Fibroblast of villous mesenchyme (primary cell): ENCODE data around the gene C9. TPM values are rescaled to one million over a fixed set of nuclear protein-coding genes. Genes with fewer than 3 reads are reported as not detected.

Experiments
- DNase-seq: peaks from one replicate; pipeline ENCODE4 v3.0.0-alpha.2; 2010; ENCODE audit warnings: low read depth
- H3K4me3 ChIP-seq: 2 replicates; pipeline ENCODE4 v1.5.1; 2011; ENCODE audit warnings: low read depth, mild to moderate bottlenecking, low read length
- CTCF ChIP-seq: IDR thresholded peaks from 2 replicates; pipeline ENCODE4 v1.5.1; 2012; ENCODE audit warnings: low read depth, mild to moderate bottlenecking, low read length; ENCODE audit not compliant: insufficient read depth
- total RNA-seq: library from RNA; depleted of rRNA; stranded (reverse); fragments of >200 nt; gene quantifications from 2 replicates; pipeline ENCODE4 v1.2.3, GENCODE V29; 2012

The C9 gene
- total RNA-seq, 1 donor = not detected

DNA sequence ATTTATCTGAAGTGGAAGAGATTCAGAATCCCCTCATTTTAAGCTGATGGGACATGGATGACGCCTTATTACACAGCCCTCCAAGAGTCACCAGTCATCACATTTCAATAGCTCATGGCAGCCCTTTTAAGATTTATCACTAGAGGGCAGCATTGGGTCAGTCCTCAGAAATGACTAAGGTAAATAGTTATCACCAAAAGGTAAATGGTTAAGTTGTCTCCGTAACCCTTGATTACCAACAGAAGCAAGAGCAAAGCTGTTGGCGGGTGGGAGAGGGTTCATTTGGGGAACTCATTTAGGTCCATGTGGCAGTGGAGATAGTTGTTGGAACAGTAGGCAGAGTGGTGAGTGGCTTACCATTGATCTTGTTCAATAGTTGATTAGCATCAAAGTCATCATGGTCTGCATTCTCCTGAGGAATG is 12.0 kb upstream of the C9 start:
- TF ChIP-seq CTCF = peak; percentile 74
- DNase-seq = peak; percentile 55
- no peak overlapping the region for H3K4me3 ChIP-seq

GRCh38 chr5:39373791-39374190 is 9.5 kb upstream of the C9 start:
- no peak for TF ChIP-seq CTCF
- H3K4me3 ChIP-seq = no peak overlapping the region
- no peak for DNase-seq

DNA sequence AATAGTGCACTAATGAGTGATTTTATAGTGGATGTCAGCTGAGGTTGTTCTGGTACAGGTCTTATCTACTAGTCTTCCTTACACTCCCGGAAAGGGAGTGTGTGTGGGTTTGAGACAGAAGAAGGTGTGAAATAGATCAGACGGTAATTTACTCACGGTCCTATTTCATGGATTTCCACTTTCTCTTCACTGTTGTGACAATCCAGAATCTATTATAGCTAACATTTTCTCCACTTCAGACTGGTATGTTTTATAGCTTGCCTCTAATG is 7.0 kb upstream of the C9 start:
- H3K4me3 ChIP-seq = no peak overlapping the region
- TF ChIP-seq CTCF = no peak
- DNase-seq = no peak

DNA sequence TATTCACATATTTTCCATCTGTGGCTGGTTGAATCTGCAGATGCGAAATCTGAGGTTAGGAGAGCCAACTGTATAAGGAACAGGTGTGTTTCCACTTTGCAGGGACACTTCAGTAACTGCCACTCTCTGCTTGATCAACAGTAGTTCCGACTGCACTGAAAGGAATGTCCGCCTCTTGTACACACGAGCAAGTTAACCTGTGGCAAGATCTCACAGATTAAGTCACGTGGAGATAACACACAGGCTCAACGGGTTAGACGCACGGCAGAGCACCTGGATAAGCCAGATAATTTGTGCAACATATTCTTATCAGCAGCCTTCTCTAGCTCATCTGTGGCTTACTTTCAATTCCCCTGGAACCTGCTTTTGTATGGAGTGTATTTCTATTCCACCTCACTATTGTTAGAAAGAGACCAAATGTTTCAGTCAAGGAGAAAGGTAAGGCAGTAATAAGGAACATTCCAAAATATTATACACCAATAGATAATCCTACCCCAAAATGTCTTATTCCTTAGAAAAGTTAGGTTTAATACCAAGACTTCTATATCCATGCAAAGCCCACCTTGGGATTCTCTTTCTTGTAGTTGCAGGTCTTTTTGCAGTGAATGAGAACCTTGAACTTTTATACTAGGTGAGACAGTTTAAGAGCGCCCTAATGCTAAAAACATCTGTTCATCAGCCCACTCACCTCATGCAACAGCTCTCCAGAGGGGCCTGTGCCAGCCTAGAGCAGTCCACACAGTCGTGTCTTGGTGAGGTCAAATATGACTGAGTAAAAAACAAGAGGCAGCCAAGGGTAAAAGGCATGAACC is 6.5 kb upstream of the C9 start:
- TF ChIP-seq CTCF = no peak
- no peak overlapping the region for H3K4me3 ChIP-seq
- no peak for DNase-seq

GRCh38 chr5:39369123-39369815 is 5.0 kb upstream of the C9 start:
- TF ChIP-seq CTCF = no peak
- DNase-seq = no peak
- H3K4me3 ChIP-seq = no peak overlapping the region

- H3K4me3 ChIP-seq = no peak overlapping the region
- no peak for TF ChIP-seq CTCF
- DNase-seq = no peak
Measured at GRCh38 chr5:39368116-39368515, 3.8 kb upstream of the C9 start.
